HepG2 (cell line): ENCODE results near the gene ARIH1.
"Not testable (repeated sequence)": the region's sequence is repeated elsewhere in the genome, so short reads cannot be mapped to it uniquely, and the experiment has no call there.

Experiments
- JUN ChIP-seq: sonication (generic); formaldehyde crosslinking; IDR thresholded peaks from 2 replicates; pipeline ENCODE4 v1.4.0; 2020; ENCODE audit warnings: mild to moderate bottlenecking, missing genetic modification reagents
- MAFK ChIP-seq, 2 experiments: IDR thresholded peaks in 1 of 2; conservative IDR thresholded peaks in 1 of 2; 2 replicates each; pipeline ENCODE4 v1.6.1; 2011; ENCODE audit warnings: improper control_type of control experiment in 2 of 2, low read length in 2 of 2
- SETDB1 ChIP-seq: sonication (generic); formaldehyde crosslinking; IDR thresholded peaks from 2 replicates; pipeline ENCODE4 v1.5.1; 2020; ENCODE audit warnings: missing genetic modification reagents, mild to moderate bottlenecking, borderline replicate concordance
- ZNF274 ChIP-seq: sonication (generic); formaldehyde crosslinking; IDR thresholded peaks from 2 replicates; pipeline ENCODE4 v1.5.1; 2020; ENCODE audit warnings: mild to moderate bottlenecking, missing genetic modification reagents
- TF ChIP-seq, protein P1 (sequence below): sonication (generic); formaldehyde crosslinking; IDR thresholded peaks from 2 replicates; pipeline ENCODE4 v1.5.0; 2020; ENCODE audit warnings: mild to moderate bottlenecking, missing genetic modification reagents, moderate library complexity

DNA sequence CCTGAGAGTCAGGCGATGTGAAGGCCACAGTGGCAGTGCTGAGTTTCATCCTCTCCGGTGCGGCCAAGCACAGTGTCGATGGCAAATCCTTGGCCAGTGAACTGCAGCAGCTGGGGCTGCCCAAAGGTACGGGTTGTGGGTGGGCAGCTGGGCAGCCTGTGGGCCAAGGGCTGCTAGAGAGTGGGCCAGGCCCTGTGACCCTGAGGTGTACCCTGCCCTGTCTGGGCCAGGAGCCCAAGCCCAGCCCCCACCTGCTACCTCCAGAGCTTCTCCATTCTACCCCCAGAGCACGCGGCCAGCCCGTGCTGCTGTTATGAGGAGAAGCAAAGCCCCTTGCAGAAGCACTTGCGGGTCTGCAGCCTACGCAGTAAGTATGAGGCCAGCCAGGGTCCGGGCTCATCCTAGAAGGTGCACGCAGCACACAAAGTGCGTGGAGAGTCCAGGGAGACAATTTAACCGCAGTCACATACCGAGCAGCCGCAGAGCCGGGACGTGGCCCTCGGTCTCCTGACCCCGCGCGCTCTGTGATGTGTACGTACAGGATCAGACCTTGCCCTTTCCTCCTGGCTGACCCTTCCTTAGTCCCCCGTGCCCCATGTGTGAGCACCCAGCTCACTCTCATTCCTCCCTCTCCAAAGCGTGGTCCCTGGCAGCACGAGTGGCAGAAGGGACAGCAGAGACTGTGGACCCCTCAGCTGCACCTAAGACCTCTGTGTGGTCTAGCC lies 165.8 kb downstream of the ARIH1 start:
- TF ChIP-seq MAFK (conservative IDR thresholded peaks at IDR 0.05 in 1 of 2, IDR thresholded peaks at IDR 0.05 in 1 of 2; ENCODE audit: low read length in 2 of 2); ZNF274 (CRISPR knock-in tag); SETDB1 (CRISPR knock-in tag); JUN (CRISPR knock-in tag): not testable (repeated sequence)
- TF ChIP-seq, protein P1, sequence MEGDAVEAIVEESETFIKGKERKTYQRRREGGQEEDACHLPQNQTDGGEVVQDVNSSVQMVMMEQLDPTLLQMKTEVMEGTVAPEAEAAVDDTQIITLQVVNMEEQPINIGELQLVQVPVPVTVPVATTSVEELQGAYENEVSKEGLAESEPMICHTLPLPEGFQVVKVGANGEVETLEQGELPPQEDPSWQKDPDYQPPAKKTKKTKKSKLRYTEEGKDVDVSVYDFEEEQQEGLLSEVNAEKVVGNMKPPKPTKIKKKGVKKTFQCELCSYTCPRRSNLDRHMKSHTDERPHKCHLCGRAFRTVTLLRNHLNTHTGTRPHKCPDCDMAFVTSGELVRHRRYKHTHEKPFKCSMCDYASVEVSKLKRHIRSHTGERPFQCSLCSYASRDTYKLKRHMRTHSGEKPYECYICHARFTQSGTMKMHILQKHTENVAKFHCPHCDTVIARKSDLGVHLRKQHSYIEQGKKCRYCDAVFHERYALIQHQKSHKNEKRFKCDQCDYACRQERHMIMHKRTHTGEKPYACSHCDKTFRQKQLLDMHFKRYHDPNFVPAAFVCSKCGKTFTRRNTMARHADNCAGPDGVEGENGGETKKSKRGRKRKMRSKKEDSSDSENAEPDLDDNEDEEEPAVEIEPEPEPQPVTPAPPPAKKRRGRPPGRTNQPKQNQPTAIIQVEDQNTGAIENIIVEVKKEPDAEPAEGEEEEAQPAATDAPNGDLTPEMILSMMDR (CRISPR knock-in tag), result not testable (repeated sequence)
